ENCODE data around the gene CYRIA. TPM values are rescaled to one million over a fixed set of nuclear protein-coding genes. Genes with fewer than 3 reads are reported as not detected.

The CYRIA gene
- total RNA-seq, 1 donor from 2014 or later: 3.9 TPM

DNA sequence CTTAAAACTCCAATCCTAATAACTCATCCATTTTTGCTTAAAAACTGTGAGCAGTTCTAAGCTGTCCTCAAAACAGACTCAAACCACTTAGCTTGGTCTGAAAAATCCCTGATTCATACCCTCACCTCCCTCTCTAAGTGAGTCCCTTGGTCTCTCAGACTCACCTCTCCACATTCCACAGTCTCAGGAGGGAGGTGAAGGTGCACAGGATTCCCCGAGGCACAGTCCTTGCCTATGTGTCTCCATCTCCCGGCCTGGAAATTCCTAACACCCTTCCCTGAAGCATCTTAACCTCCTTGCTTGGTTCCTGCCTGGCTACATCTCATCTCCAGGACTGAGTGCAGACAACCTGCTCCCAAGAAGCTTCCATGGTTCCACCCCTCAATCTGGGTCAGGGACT is 45.0 kb downstream of the CYRIA start:
- DNase-seq: no peak
- intact Hi-C loops (cut with DNase I): no loop called here
- no peak for ATAC-seq (ENCODE audit: poor library complexity)

- ATAC-seq (ENCODE audit: poor library complexity) (no peak), DNase-seq (no peak)
- intact Hi-C loops (cut with DNase I): no loop called here
Measured at GRCh38 chr2:16619576-16620245, 45.9 kb downstream of the CYRIA start.

GRCh38 chr2:16617282-16618266 is 48.1 kb downstream of the CYRIA start:
- intact Hi-C loops (cut with DNase I): no loop called here
- ATAC-seq (ENCODE audit: poor library complexity) (peak; percentile 35), DNase-seq (peak; percentile 43)
